ELR (cell line): ENCODE data around the gene PLK1.
"Not testable (repeated sequence)": the region's sequence is repeated elsewhere in the genome, so short reads cannot be mapped to it uniquely, and the experiment has no call there.

Source experiments
- DNase-seq: peaks from one replicate; pipeline ENCODE4 v3.0.0-alpha.2; 2015; ENCODE audit warnings: low read depth

The PLK1 gene

DNA sequence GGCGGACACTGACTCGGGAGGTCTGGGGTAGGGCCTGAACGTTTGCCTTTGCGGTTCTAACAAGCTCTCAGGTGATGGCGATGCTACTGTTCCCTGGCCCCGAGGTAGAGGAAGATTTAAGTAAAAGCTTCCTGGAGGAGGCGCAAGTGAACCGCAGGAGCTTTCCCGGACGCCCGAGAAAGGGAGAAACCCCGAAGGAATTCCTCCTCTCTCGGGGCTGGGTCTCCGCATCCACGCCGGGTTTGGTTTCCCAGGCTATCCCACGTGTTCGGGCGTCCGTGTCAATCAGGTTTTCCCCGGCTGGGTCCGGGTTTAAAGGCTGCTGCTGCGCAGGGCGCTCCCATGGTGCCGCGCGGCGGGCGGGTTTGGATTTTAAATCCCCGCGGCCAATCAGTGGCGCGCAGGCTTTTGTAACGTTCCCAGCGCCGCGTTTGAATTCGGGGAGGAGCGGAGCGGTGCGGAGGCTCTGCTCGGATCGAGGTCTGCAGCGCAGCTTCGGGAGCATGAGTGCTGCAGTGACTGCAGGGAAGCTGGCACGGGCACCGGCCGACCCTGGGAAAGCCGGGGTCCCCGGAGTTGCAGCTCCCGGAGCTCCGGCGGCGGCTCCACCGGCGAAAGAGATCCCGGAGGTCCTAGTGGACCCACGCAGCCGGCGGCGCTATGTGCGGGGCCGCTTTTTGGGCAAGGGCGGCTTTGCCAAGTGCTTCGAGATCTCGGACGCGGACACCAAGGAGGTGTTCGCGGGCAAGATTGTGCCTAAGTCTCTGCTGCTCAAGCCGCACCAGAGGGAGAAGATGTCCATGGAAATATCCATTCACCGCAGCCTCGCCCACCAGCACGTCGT, at the start of gene PLK1:
TSS of gene PLK1 (plus strand) at position 460 of the 844 bp plus-strand sequence. CDS start at position 504, 44 bp downstream.
- peak; percentile 89 for DNase-seq

- no peak for DNase-seq
Observed at GRCh38 chr16:23629516-23629915, 49.2 kb upstream of the PLK1 start.

DNA sequence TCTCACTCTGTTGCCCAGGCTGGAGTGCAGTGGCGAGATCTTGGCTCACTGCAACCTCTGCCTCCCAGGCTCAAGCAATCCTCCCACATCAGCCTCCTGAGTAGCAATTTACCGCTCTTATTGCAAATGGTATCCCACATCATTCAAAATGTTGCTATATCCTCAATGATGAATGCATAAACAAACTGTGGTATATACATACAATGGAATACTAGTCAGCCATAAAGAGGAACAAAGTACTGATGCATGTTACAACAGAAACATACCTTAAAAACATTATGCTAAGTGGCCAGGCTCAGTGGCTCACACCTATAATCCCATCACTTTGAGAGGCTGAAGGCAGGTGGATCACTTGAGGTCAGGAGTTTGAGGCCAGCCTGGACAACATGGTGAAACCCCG, 46.8 kb upstream of the PLK1 start:
- not testable (repeated sequence) for DNase-seq

GRCh38 chr16:23634461-23635036, 44.1 kb upstream of the PLK1 start:
- no peak for DNase-seq

DNA sequence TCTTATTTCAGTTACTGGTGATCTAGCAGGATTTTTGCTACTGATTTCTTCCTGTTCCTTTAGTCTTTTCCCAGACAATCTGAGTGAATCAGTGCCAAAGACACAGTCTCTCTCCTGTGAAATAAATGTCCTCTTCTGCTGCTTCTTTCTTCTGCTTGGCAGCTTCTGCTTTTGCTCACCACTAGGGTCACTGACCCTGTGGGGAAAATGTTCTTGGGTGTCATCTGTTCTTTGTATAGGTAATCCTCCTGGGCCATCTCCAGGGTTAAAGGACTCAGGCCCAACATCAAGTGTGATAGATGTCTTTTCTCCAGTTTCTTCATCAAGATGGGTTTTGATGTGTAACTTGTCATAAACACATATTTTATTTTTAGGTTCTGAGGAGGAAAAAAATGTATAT, 42.7 kb upstream of the PLK1 start:
- DNase-seq = no peak

- no peak for DNase-seq
Observed at GRCh38 chr16:23640615-23640930, 38.1 kb upstream of the PLK1 start.

DNA sequence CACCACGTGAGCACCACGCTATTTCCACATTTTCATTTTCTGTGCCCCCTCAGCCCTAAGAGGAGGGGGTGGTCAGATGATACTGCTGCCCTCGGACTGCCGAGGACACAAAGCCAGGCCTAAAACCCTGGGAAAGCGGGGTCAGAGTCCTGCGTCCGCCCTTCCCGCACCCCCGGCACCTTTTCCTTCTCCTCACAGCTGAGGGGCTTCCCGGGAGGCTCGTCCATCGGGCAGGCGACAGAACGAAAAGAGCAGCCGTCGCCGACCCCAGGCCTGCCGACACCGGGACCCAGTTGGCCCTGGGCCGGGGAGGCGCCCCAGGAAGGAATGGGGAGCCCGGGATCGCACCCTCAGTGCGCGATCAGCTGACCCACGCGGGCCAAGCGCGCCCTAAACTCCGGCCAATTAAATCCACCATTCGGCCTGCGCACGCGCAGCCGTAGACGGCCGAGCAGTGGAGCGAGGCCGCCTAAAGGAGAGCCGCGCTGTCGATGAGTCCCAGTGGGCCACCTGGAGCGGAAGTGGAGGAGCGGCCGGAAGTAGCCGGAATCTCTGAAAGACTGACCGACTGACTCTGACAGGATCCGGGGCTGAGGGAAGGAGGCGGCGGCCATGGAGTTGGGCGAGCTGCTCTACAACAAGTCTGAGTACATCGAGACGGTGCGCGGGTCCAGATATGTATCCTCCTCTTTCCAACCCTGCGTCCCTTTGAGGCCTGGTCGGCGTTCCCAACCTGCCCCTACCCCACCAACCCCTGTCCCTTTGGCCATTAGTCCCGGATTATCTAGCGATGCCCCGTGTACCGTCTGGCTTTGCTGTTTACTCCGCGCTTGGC, 37.5 kb upstream of the PLK1 start, which contains the start of the genes DCTN5 and PALB2:
TSS of gene DCTN5 (plus strand) at position 536 of the 835 bp plus-strand sequence. CDS start at position 613, 77 bp downstream.
TSS of gene PALB2 (minus strand) at position 380 of the 835 bp plus-strand sequence. CDS start at position 227, 153 bp downstream.
- peak; percentile 95 for DNase-seq

- peak; percentile 5 for DNase-seq
Observed at GRCh38 chr16:23642246-23642774, 36.4 kb upstream of the PLK1 start.

DNA sequence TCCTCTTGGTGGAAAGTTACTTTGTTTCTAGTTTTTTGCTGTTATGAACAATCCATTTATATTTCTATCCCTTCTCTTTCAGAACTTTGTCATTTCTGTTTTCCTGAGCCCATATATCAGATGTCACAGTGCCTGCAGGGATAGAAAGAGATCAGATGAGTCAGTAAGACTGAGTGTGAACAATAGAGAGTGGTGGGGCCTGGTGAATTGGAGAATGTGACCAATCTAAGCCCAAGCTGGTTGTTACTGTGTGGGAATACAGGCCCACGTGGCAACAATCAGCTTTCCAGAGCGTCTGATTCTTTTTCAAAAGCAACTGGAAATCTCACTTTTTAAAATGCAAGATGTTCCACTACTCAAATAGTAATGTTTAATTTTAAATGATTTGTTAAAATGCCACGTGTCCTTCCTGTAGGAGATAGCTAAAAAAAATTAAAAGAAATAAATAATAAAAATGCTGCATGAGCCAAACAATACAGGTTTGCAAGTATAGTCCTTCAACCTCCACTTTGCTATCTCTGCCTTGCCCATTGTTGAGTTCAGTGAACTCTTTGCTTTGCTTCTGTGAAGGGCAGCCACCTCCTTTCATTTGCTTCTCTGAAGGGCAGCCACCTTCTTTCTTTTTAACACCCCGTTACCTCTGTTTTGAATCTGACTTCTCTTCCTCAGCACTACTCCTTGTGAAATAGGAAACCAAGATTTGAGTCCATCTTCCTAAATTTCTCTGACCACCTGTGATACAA, 27.8 kb upstream of the PLK1 start:
- peak; percentile 34 for DNase-seq

DNA sequence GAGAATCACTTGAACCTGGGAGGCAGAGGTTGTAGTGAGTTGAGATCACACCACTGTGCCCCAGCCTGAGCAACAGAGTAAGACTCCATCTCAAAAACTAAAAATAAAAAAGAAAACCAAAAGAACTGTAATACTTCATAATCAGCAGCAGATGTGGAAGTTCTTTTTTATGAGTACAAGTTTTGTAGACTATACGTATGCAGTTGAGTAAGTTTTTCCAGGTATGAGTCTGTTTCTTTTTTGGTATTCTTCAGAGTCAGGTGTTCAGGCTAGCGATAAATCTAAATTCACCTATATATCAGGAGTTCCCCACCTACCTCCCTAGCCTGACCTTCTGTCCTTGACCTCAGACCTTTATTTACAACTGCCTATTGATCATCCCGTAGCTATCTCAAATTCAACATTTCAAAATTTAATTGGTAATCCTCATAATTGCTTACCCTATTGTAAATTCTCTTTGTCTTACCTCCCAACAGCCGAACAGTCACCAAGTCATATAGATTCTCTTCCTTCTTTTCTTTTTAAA, 26.7 kb upstream of the PLK1 start:
- no peak for DNase-seq

DNA sequence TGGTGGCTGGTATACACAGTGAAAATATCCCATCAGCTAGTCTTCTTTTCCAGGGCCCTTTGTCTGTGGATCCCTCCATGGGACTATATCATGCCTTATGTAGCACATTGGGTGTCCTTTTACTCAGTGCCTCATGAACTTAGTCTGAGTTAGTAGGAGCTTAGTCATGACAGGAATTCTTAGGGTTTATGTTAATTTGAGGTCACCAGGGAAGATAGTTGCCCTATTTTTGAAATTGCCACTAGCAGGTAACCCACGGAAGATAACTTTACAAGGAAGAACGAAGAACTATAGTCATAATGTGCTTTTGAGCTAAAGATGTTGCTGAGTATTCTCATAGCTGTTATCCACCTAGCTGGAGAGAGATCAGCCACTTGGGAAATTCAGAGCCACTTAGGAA, 14.8 kb upstream of the PLK1 start:
- no peak for DNase-seq

- DNase-seq = no peak
Observed at GRCh38 chr16:23666571-23667354, 11.9 kb upstream of the PLK1 start.

- DNase-seq = no peak
Observed at GRCh38 chr16:23667355-23667659, 11.4 kb upstream of the PLK1 start.

DNA sequence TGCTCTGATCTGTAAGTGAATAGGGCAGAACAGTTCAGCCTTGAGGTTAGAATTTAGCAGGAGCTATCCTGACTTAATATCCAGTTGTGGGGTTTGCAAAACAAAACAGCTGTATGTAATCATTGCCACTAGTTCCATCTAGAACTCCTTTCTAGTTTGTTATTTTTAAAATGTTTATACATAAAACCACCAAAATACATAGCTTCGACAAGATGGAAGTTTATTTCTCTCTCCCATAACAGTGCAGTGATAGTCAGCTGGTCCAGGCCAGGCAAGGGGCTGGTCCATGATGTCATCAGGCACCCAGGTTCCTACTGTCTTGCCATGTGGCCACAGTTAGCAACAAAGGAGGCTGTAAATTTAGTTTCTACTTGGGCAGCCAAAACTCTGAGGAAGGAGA, 10.5 kb upstream of the PLK1 start:
- no peak for DNase-seq

DNA sequence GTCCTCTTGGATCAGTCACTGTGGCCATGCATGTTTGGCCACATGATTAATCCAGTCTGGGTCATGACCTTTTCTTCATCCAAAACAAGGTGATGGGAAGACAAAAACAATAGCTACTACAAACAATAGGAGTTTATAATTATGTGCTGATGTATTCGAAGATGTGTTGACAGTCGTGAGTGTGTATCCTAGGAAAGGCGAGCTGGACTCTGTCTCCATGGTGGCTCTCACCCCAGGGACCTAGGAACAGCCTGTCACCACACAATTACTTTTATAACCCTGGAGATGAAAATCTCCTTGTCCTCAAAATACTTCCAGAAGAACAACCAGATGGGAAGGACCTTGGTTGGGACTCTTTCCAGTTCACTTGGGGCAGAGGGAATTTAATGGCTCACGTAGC, 9.8 kb upstream of the PLK1 start:
- DNase-seq = no peak

DNA sequence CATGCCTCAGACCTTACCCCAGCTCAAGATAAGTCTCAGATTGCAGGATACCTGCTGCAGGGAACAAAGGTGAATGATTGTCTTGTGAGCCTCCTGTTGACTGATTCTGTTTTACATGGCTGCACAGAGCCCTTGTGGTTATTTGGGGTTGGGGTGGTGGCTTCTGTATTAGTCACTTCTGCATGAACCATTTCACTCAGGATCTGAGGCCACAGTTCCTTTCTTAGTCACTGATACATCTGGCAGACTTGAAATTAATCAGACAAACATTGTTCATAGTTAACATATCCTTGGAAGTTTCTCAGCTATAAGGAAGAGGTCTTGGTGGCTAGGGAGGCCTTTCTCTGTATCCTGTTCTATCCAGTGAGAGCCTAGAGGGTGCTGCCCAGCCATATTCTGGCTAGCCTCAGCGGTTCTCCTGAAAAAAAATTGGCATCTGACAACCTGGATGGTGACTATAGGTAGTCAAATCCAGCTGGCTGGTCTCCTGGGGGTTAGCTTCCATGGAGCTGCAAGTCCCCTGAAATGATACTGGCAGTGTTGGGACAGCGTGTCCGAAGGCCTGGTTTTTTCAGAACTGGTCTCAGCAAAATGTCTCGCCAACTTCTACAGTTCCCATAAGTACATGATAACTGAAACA, 8.4 kb upstream of the PLK1 start:
- peak; percentile 89 for DNase-seq

- no peak for DNase-seq
Observed at GRCh38 chr16:23673971-23674614, 4.6 kb upstream of the PLK1 start.

- peak; percentile 54 for DNase-seq
Observed at GRCh38 chr16:23676924-23677480, 1.7 kb upstream of the PLK1 start.

DNA sequence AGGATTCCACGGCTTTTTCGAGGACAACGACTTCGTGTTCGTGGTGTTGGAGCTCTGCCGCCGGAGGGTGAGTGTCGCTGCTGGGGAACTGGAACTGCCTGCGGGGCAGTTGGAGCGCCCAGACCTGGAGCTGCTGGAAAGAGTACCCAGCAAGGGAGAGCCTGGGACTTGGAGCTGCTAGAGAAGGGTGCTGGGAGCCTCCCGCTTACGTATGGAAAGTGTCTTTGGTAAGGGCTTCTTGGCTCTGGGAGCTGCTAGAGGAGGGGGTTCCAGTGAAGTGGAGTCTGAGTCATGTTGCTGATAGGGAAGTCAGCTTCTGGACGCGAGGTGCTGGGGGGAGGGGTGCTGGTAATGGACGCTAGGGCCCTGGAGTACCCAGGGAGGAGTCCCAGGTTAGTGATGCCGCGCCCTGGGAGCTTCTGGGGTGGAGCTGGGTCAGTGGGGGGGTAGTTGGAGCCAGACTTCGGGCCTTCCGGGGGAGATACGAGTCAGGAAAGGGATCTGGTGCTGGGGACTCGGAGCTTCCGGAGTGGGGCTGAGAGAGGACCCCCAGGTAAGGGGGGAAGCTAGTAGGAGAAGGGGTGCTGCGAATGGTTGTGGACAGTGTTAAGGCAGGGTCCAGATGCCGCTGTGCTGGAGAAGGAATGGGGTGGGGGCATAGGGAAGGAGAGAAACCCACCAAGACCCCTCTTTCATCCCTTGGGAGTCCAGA, 741 bp downstream of the PLK1 start:
- peak; percentile 69 for DNase-seq
